Activated naive CD4-positive, alpha-beta T cell treated with anti-CD3 and anti-CD28 coated beads, Interleukin-2, amount 10 ng/mL, durations not matched to agents 7 days and 5 days (primary cell): ENCODE data around the gene MTREX.

ENCODE experiments used
- CTCF ChIA-PET: fragments of 350-600 bp; sonication (Branson Sonifier 250); formaldehyde crosslinking; loops from one replicate; lab custom pipeline; 2021; ENCODE audit warnings: antibody characterized with exemption; lab: Charles Lee
- DNase-seq: peaks from one replicate; pipeline ENCODE4 v3.0.0-alpha.2; 2020
- H3K27ac Mint-ChIP-seq: one replicate; pipeline ENCODE4 v1.8.0; 2021; ENCODE audit warnings: mild to moderate bottlenecking, moderate library complexity, mixed read lengths
- H3K27me3 Mint-ChIP-seq: one replicate; pipeline ENCODE4 v1.8.0; 2021; ENCODE audit warnings: mild to moderate bottlenecking, mixed read lengths
- H3K36me3 Mint-ChIP-seq: one replicate; pipeline ENCODE4 v1.8.0; 2021; ENCODE audit warnings: mixed read lengths
- H3K4me1 Mint-ChIP-seq: one replicate; pipeline ENCODE4 v1.8.0; 2021; ENCODE audit warnings: mixed read lengths
- H3K4me3 Mint-ChIP-seq: one replicate; pipeline ENCODE4 v1.8.0; 2021; ENCODE audit warnings: mild to moderate bottlenecking, moderate library complexity, mixed read lengths
- H3K9me3 Mint-ChIP-seq: one replicate; pipeline ENCODE4 v1.8.0; 2021; ENCODE audit warnings: mixed read lengths

Gene MTREX

DNA sequence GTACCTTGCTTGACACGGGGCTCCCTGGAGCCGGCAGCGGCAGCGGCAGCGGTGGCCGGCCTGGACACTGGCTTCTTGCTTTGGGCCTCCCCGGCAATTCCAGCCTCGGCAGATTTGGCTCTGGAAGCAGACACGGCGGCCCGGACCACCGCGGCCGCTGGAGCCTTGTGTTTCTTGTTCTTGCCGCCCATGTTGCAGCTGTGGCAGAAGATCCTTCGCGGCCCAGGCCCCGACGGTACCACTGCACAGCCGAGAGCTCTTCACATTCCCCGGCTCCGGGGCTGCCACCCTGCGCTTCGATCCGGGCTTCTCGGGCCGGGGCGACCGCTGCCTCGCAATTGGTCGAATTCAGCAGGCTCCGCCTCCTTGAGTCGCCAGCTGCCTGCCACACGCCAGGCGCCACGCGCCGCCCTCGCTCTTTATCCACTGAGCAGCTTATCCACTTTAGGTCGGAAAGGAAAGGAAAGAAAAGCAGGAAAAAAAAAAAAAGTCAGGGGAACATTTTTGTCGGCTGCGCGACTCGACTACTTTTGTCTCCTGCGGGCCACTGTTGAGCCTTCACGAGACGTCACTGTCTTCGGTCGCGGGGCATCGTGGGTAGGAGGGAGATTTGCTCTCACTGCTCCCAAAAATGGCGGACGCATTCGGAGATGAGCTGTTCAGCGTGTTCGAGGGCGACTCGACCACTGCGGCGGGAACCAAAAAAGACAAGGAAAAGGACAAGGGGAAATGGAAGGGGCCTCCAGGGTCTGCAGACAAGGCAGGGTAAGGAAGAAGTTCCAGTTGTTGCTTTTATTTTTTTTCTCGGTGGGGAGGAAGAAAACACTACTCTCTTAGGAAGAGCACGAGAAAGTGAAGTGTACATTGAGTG is at the start of gene MTREX, which contains the start of gene DHX29:
MTREX (plus strand) TSS at position 607 of the 871 bp plus-strand sequence; CDS start at position 632, 25 bp downstream.
DHX29 (minus strand) TSS at position 312 of the 871 bp plus-strand sequence; CDS start at position 191, 121 bp downstream.
- no peaks in the 10 kb centered on the region for H3K9me3 Mint-ChIP-seq
- H3K27ac Mint-ChIP-seq, result no peak within 1 kb of the TSS
- no peaks in the 10 kb centered on the region for H3K27me3 Mint-ChIP-seq
- peak; percentile 92 for DNase-seq
- CTCF ChIA-PET, result interaction anchor here (0.6 to 2.1 kb wide), 3 partner anchors 135 to 401 kb away, joined by 3 to 6 read pairs (median 3); no protein-coding TSS in a partner anchor
- peaks cover 21% of the 10 kb centered on the region for H3K36me3 Mint-ChIP-seq
- peaks cover 25% of the 10 kb centered on the region for H3K4me1 Mint-ChIP-seq
- no peak within 1 kb of the TSS for H3K4me3 Mint-ChIP-seq

DNA sequence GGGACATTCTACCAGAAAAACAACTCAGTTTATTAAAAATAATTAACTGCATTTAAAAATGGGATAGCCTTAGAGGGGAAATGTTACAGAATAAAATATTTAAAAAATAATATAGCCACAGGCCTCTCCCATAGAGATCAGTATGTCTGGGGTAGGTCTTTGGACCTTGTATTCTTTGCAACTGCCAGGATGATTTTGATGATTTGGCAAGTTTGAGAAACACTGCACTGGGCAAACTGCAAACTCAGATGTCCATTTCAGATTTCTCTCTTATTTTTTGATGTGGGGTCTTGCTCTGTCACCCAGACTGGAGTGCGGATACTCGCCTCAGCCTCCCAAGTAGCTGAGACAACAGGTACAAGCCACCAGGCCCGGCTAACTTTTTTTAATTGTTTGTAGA is 49.5 kb upstream of the MTREX start:
- Mint-ChIP-seq H3K36me3 (peaks cover 27% of the 10 kb centered on the region), H3K4me3 (no peak overlapping the region), H3K27me3 (no peaks in the 10 kb centered on the region), H3K4me1 (no peaks in the 10 kb centered on the region), H3K9me3 (no peaks in the 10 kb centered on the region), H3K27ac (no peak overlapping the region)
- CTCF ChIA-PET, result no interaction called here
- DNase-seq, result no peak

DNA sequence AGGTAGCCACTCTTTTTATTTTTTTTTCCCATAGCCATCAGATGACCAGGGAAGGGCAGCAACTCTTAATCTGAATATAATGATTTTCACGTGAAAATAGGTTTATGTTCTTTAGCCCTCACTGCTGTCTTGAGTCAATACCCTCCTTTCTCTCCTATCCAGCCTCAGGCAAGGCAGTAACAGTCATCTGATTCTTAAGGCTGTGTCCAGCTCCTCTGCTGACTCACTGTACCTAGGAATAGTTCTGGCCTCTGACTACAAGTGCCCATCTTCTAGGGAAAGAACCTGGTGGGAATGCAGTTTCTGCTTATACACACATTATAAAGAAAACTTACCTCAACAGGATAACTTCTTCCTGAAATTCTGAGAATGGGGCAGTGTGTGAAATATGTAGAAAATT is 31.0 kb upstream of the MTREX start:
- Mint-ChIP-seq H3K9me3 (no peaks in the 10 kb centered on the region), H3K4me3 (no peak overlapping the region), H3K27me3 (no peaks in the 10 kb centered on the region), H3K27ac (no peak overlapping the region), H3K4me1 (no peaks in the 10 kb centered on the region), H3K36me3 (peaks cover 49% of the 10 kb centered on the region)
- CTCF ChIA-PET, result interaction anchor here (0.7 kb wide), 1 partner anchor 45 kb away, joined by 3 read pairs; no protein-coding TSS in a partner anchor
- no peak for DNase-seq

GRCh38 chr5:55278778-55279177 is 29.0 kb upstream of the MTREX start:
- CTCF ChIA-PET, result no interaction called here
- no peak for DNase-seq
- Mint-ChIP-seq H3K36me3 (peaks cover 49% of the 10 kb centered on the region), H3K27ac (no peak overlapping the region), H3K4me1 (no peaks in the 10 kb centered on the region), H3K4me3 (no peak overlapping the region), H3K27me3 (no peaks in the 10 kb centered on the region), H3K9me3 (no peaks in the 10 kb centered on the region)

- no peaks in the 10 kb centered on the region for H3K27me3 Mint-ChIP-seq
- CTCF ChIA-PET, result interaction anchor here (1.4 kb wide), 1 partner anchor 17 kb away, joined by 3 read pairs; no protein-coding TSS in a partner anchor
These were observed 21.3 kb upstream of the MTREX start for GRCh38 chr5:55286411-55286933.

GRCh38 chr5:55289808-55290207 is 18.0 kb upstream of the MTREX start:
- H3K4me3 Mint-ChIP-seq, result no peak overlapping the region
- H3K36me3 Mint-ChIP-seq, result peaks cover 41% of the 10 kb centered on the region
- CTCF ChIA-PET, result no interaction called here
- no peak overlapping the region for H3K27ac Mint-ChIP-seq
- H3K9me3 Mint-ChIP-seq, result no peaks in the 10 kb centered on the region
- no peak for DNase-seq
- H3K4me1 Mint-ChIP-seq, result no peaks in the 10 kb centered on the region
- no peaks in the 10 kb centered on the region for H3K27me3 Mint-ChIP-seq

More at GRCh38 chr5:55286411-55286933, 21.3 kb upstream of the MTREX start:
- Mint-ChIP-seq H3K36me3 (peaks cover 29% of the 10 kb centered on the region), H3K4me3 (no peak overlapping the region), H3K27ac (no peak overlapping the region), H3K9me3 (no peaks in the 10 kb centered on the region), H3K4me1 (no peaks in the 10 kb centered on the region)
- DNase-seq, result no peak

DNA sequence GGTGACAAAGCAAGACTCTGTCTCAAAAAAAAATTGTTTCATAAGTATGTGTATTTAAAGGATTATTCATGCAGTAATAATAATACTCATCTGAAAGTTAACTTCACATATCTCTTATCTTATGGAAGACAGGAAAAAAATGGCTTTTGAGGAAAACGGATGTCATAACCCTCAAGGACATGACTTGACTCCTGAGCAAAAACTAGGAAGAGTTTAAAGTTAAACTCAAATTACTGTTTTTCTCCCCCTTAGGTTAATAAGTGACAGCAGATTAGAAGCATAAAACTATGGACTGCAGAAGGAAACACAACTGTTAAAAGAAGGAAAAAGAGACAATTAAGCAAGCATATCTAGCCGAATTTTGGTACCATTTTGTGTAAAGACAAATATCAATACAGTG is 16.8 kb upstream of the MTREX start:
- no peak overlapping the region for H3K4me3 Mint-ChIP-seq
- no peaks in the 10 kb centered on the region for H3K4me1 Mint-ChIP-seq
- no peaks in the 10 kb centered on the region for H3K27me3 Mint-ChIP-seq
- no peak for DNase-seq
- CTCF ChIA-PET, result no interaction called here
- H3K36me3 Mint-ChIP-seq, result peaks cover 49% of the 10 kb centered on the region
- H3K9me3 Mint-ChIP-seq, result no peaks in the 10 kb centered on the region
- H3K27ac Mint-ChIP-seq, result no peak overlapping the region

- peaks cover 52% of the 10 kb centered on the region for H3K36me3 Mint-ChIP-seq
- H3K27ac Mint-ChIP-seq, result no peak overlapping the region
- H3K4me3 Mint-ChIP-seq, result no peak overlapping the region
- H3K4me1 Mint-ChIP-seq, result no peaks in the 10 kb centered on the region
- CTCF ChIA-PET, result no interaction called here
- no peak for DNase-seq
- H3K9me3 Mint-ChIP-seq, result no peaks in the 10 kb centered on the region
- no peaks in the 10 kb centered on the region for H3K27me3 Mint-ChIP-seq
These were observed 12.9 kb upstream of the MTREX start for GRCh38 chr5:55294935-55295334.

GRCh38 chr5:55300890-55301289 is 6.9 kb upstream of the MTREX start:
- H3K27me3 Mint-ChIP-seq, result no peaks in the 10 kb centered on the region
- peaks cover 10% of the 10 kb centered on the region for H3K4me1 Mint-ChIP-seq
- H3K27ac Mint-ChIP-seq, result no peak overlapping the region
- no peak for DNase-seq
- H3K36me3 Mint-ChIP-seq, result peaks cover 34% of the 10 kb centered on the region
- CTCF ChIA-PET, result no interaction called here
- no peak overlapping the region for H3K4me3 Mint-ChIP-seq
- peaks cover 2% of the 10 kb centered on the region for H3K9me3 Mint-ChIP-seq

- Mint-ChIP-seq H3K27ac (no peak overlapping the region), H3K4me3 (no peak overlapping the region), H3K27me3 (no peaks in the 10 kb centered on the region), H3K4me1 (peaks cover 10% of the 10 kb centered on the region), H3K9me3 (peaks cover 2% of the 10 kb centered on the region), H3K36me3 (peaks cover 24% of the 10 kb centered on the region)
- CTCF ChIA-PET, result interaction anchor here (1.1 kb wide), 1 partner anchor 17 kb away, joined by 3 read pairs; no protein-coding TSS in a partner anchor
- no peak for DNase-seq
These were observed 4.5 kb upstream of the MTREX start for GRCh38 chr5:55303238-55303690.

- Mint-ChIP-seq H3K36me3 (peaks cover 22% of the 10 kb centered on the region), H3K9me3 (peaks cover 2% of the 10 kb centered on the region), H3K4me3 (no peak overlapping the region), H3K27ac (no peak overlapping the region), H3K4me1 (peaks cover 10% of the 10 kb centered on the region), H3K27me3 (no peaks in the 10 kb centered on the region)
- DNase-seq, result no peak
- CTCF ChIA-PET, result interaction anchor here (0.6 kb wide), 2 partner anchors 158 to 628 kb away, joined by 3 to 4 read pairs; no protein-coding TSS in a partner anchor
These were observed 3.2 kb upstream of the MTREX start for GRCh38 chr5:55304584-55304983.

GRCh38 chr5:55305345-55305744 is 2.4 kb upstream of the MTREX start:
- Mint-ChIP-seq H3K4me3 (no peak overlapping the region), H3K9me3 (peaks cover 2% of the 10 kb centered on the region), H3K27me3 (no peaks in the 10 kb centered on the region), H3K27ac (no peak overlapping the region), H3K36me3 (peaks cover 21% of the 10 kb centered on the region), H3K4me1 (peaks cover 10% of the 10 kb centered on the region)
- CTCF ChIA-PET, result interaction anchor here (2.1 kb wide), 1 partner anchor 133 kb away, joined by 6 read pairs; no protein-coding TSS in a partner anchor
- no peak for DNase-seq

DNA sequence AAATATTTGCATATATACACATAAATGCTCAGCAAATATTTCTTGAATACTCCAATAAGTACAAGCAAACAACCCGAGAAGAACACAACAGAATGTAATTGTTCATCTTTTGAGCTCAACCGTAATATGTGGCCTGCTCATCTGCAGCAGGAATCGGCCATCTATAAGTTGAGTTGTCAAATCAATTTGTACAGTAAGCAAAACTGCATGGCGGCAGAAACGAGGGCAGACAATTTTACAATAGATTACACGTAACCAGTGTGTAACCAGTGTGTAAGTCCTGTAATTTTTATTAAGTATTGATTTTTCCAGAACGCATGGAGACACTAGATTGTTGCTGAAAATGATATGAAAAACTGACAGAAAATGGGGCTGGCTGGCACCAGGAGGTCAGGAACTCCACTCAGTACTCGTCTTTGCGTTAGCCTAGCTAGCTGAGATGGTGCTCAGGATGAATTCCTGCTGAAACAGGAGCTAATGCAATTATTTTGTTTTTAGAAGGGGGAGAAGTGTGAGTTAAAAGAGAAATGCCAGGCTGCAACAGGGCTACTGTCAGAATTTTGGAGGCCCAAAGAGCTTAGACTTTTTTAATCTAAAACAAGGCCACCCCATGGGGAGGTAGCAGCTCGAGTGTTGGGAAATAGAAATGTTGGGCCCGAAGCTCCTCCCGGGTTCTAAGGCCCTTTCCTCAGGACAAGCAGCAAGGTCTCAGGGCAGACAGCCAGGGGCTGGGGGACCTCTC is 977 bp upstream of the MTREX start:
- Mint-ChIP-seq H3K4me1 (peaks cover 22% of the 10 kb centered on the region), H3K27ac (no peak overlapping the region), H3K27me3 (no peaks in the 10 kb centered on the region), H3K4me3 (no peak overlapping the region), H3K9me3 (no peaks in the 10 kb centered on the region), H3K36me3 (peaks cover 19% of the 10 kb centered on the region)
- CTCF ChIA-PET, result interaction anchor here (1.6 to 2.1 kb wide), 2 partner anchors 135 to 386 kb away, joined by 3 to 6 read pairs; no protein-coding TSS in a partner anchor
- no peak for DNase-seq
